Natural killer cell (primary cell): ENCODE measurements around the gene RAB44. TPM values are rescaled to one million over a fixed set of nuclear protein-coding genes. Genes with fewer than 3 reads are reported as not detected.

Source experiments
- ATAC-seq, 3 donors: fragments of 150-1000 bp in 2 of 3; fragments of 200-7000 bp in 1 of 3; cut with Tn5 transposase; 1 replicate in 1 of 3; 2 replicates in 2 of 3; pipeline ENCODE4 v1.10.0; 2021; ENCODE audit warnings: mild to moderate bottlenecking in 2 of 3, moderate library complexity in 2 of 3
- DNase-seq, 2 donors: peaks; one replicate each; pipeline versions ENCODE4 v3.0.0 to v3.0.0-alpha.2; 2013 to 2021; ENCODE audit warnings: mixed read lengths in 1 of 2
- H3K27ac ChIP-seq: one replicate; pipeline ENCODE4 v1.5.1; 2013; ENCODE audit warnings: mild to moderate bottlenecking, low read length
- H3K27me3 ChIP-seq: one replicate; pipeline ENCODE4 v1.6.1; 2013; ENCODE audit warnings: low read length; ENCODE audit not compliant: control insufficient read depth, insufficient read depth
- H3K36me3 ChIP-seq: one replicate; pipeline ENCODE4 v1.6.1; 2013; ENCODE audit warnings: low read length; ENCODE audit not compliant: control insufficient read depth, insufficient read depth
- H3K4me1 ChIP-seq: one replicate; pipeline ENCODE4 v1.6.1; 2013; ENCODE audit warnings: low read length; ENCODE audit not compliant: control insufficient read depth, insufficient read depth
- H3K4me3 ChIP-seq: one replicate; pipeline ENCODE4 v1.5.1; 2013; ENCODE audit warnings: low read length
- H3K9me3 ChIP-seq: one replicate; pipeline ENCODE4 v1.6.1; 2013; ENCODE audit warnings: low read length; ENCODE audit not compliant: control insufficient read depth, insufficient read depth
- H3K27ac Mint-ChIP-seq, 2 donors: one replicate each; pipeline ENCODE4 v1.8.0; 2022; ENCODE audit warnings: mild to moderate bottlenecking in 2 of 2, mixed read lengths in 2 of 2, moderate library complexity in 1 of 2
- H3K27me3 Mint-ChIP-seq, 2 donors: one replicate each; pipeline ENCODE4 v1.8.0; 2022; ENCODE audit warnings: low read depth in 2 of 2, mixed read lengths in 2 of 2
- H3K36me3 Mint-ChIP-seq: one replicate; pipeline ENCODE4 v1.8.0; 2022; ENCODE audit warnings: mixed read lengths
- H3K4me1 Mint-ChIP-seq, 2 donors: one replicate each; pipeline ENCODE4 v1.8.0; 2022; ENCODE audit warnings: mixed read lengths in 2 of 2
- H3K4me3 Mint-ChIP-seq: one replicate; pipeline ENCODE4 v1.8.0; 2022; ENCODE audit warnings: mild to moderate bottlenecking, moderate library complexity, mixed read lengths
- H3K9me3 Mint-ChIP-seq, 2 donors: one replicate each; pipeline ENCODE4 v1.8.0; 2022; ENCODE audit warnings: mixed read lengths in 2 of 2
- WGBS: methylation state at CpG from one replicate; pipeline ENCODE4 v1.1.7; 2013; ENCODE audit warnings: missing lambda C conversion rate; ENCODE audit not compliant: insufficient coverage; 5-methylcytosine and 5-hydroxymethylcytosine counted together
- intact Hi-C: fragments of 100-400 bp; cut with micrococcal nuclease; formaldehyde crosslinking; loops from one replicate; pipeline ENCODE4 v1.14.2; 2022
- total RNA-seq, 4 donors: library from RNA; stranded (reverse); fragments of 120-200 nt in 1 of 4; gene quantifications; one replicate each; pipeline versions ENCODE4 v1.2.3 to v1.2.4, GENCODE V29; 2013 to 2022
- TF ChIP-seq, protein P1 (sequence below): fragments of 200-600 bp; IDR thresholded peaks from one replicate; pipeline ENCODE4 v1.8.0; 2022; ENCODE audit warnings: antibody characterized with exemption

The RAB44 gene
- total RNA-seq, 3 donors from 2014 or later (not counting 1 experiment from before 2014, with no cell fraction given), result 0.09 to 12.9 (median 0.70) TPM

DNA sequence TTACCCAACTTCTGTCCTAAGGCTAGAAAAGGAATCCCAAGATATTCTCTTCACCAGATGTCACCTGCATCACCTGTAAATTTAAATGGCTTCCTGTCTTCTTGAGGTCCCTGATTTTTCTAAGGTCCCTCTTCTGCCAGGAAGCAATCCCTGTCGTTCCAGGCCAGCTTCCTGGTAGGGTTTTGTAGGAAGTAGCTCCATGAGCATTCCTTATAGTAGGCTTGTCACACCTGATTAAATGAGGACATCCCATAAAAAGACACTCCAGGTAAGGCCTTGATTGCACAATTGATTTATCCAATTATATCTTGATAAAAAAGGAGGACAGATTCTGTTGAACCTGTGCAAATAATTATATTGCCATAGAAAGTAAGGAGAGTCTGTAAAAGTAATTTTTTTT, 8.7 kb downstream of the RAB44 start:
- TF ChIP-seq, protein P1, sequence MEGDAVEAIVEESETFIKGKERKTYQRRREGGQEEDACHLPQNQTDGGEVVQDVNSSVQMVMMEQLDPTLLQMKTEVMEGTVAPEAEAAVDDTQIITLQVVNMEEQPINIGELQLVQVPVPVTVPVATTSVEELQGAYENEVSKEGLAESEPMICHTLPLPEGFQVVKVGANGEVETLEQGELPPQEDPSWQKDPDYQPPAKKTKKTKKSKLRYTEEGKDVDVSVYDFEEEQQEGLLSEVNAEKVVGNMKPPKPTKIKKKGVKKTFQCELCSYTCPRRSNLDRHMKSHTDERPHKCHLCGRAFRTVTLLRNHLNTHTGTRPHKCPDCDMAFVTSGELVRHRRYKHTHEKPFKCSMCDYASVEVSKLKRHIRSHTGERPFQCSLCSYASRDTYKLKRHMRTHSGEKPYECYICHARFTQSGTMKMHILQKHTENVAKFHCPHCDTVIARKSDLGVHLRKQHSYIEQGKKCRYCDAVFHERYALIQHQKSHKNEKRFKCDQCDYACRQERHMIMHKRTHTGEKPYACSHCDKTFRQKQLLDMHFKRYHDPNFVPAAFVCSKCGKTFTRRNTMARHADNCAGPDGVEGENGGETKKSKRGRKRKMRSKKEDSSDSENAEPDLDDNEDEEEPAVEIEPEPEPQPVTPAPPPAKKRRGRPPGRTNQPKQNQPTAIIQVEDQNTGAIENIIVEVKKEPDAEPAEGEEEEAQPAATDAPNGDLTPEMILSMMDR, result no peak
- intact Hi-C loops, result no loop called here
- no peak for ATAC-seq
- no peak for DNase-seq
- no peak overlapping the region for H3K4me3 Mint-ChIP-seq
- Histone ChIP-seq H3K9me3 (no peaks in the 10 kb centered on the region), H3K4me3 (no peak overlapping the region), H3K4me1 (peaks cover 4% of the 10 kb centered on the region), H3K27me3 (no peaks in the 10 kb centered on the region), H3K27ac (no peak overlapping the region), H3K36me3 (no peaks in the 10 kb centered on the region)
- H3K27me3 Mint-ChIP-seq, result peaks cover 0 to 5% of the 10 kb centered on the region in 2 donors
- 75% methylated on average over 1 of the region's 1 CpG for WGBS
- no peaks in the 10 kb centered on the region for H3K36me3 Mint-ChIP-seq
- no peaks in the 10 kb centered on the region for H3K9me3 Mint-ChIP-seq
- no peak overlapping the region for H3K27ac Mint-ChIP-seq
- peaks cover 0 to 3% of the 10 kb centered on the region in 2 donors for H3K4me1 Mint-ChIP-seq

DNA sequence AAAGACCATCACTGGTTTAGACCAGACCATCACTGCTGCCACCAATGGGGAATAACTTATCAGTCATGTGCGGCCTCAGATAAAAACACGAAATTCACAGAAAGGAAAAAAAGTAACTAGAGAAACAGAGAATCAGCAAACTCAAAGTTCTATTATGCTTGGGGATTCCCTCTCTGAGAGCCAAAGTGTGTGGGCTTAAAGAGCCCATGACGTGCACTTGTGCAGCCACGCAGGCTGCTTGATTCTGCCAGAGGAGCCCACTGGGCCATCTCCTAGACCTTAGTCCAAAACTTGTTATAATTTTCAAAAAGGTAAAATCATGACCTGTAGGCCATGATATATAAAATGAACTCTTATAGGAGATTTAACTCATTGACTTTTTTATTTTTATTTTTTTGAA, 15.2 kb downstream of the RAB44 start:
- H3K4me1 ChIP-seq, result no peaks in the 10 kb centered on the region
- WGBS, result 90% methylated on average over 4 of the region's 4 CpGs
- H3K27ac ChIP-seq, result no peak overlapping the region
- H3K27me3 ChIP-seq, result no peaks in the 10 kb centered on the region
- H3K4me1 Mint-ChIP-seq, result no peaks in the 10 kb centered on the region
- no peak overlapping the region for H3K4me3 ChIP-seq
- intact Hi-C loops, result no loop called here
- ATAC-seq (no peak), DNase-seq (no peak)
- no peaks in the 10 kb centered on the region for H3K9me3 ChIP-seq
- TF ChIP-seq, protein P1, result no peak
- H3K27me3 Mint-ChIP-seq, result peaks cover 0 to 2% of the 10 kb centered on the region in 2 donors
- no peaks in the 10 kb centered on the region for H3K36me3 Mint-ChIP-seq
- H3K27ac Mint-ChIP-seq, result no peak overlapping the region
- no peaks in the 10 kb centered on the region for H3K9me3 Mint-ChIP-seq
- H3K36me3 ChIP-seq, result no peaks in the 10 kb centered on the region
- no peak overlapping the region for H3K4me3 Mint-ChIP-seq

DNA sequence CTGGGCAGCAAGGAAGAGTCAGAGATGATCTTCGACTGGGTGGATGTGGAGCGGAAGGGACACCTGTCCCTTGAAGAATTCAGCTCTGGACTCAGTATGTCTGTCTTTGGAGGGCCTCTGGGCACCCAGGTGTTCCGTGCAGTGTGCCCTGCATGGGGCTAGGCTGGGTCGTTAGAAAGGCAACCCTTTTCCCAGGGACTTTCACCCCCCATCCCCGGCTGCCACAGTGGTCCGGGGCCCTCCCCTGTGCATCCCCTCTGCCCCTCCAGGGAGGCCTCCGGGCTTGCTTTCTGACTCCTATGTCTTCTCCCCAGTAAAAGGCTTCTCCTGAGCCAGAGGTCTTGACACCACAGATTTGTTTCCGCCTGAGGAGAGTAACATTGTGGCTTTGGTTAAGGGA, 16.2 kb downstream of the RAB44 start:
- H3K27me3 Mint-ChIP-seq, result peaks cover 0 to 2% of the 10 kb centered on the region in 2 donors

DNA sequence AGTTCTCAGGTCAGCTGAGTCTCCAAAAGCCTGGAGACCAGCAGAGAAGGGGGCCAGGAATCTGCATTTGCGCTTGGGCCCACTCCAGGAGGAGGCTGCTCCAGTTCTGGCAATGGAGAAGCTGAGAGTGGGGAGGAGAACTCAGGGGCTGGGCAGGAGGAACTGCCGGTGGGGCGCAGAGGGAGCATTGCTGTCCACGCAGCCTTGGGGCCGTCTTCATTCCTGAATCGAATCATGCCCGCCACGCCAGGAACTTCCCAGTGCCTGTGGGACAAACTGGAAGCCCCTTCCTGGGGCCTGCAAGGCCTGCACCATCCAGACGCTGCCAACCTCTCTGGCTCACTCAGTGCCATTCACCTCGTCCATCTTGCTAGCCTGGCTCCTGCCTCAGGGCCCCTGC, 16.9 kb downstream of the RAB44 start:
- Mint-ChIP-seq H3K27me3 (peaks cover 0 to 2% of the 10 kb centered on the region in 2 donors), H3K4me3 (no peak overlapping the region), H3K4me1 (no peaks in the 10 kb centered on the region), H3K9me3 (no peaks in the 10 kb centered on the region), H3K36me3 (no peaks in the 10 kb centered on the region), H3K27ac (no peak overlapping the region)
- no peaks in the 10 kb centered on the region for H3K9me3 ChIP-seq
- intact Hi-C loops, result no loop called here
- no peaks in the 10 kb centered on the region for H3K36me3 ChIP-seq
- DNase-seq (no peak), ATAC-seq (no peak)
- WGBS, result 89% methylated on average over 10 of the region's 10 CpGs
- H3K4me1 ChIP-seq, result no peaks in the 10 kb centered on the region
- no peak overlapping the region for H3K27ac ChIP-seq
- H3K4me3 ChIP-seq, result no peak overlapping the region
- TF ChIP-seq, protein P1, result no peak
- no peaks in the 10 kb centered on the region for H3K27me3 ChIP-seq

More for the DNA sequence above, 16.2 kb downstream of the RAB44 start:
- Mint-ChIP-seq H3K9me3 (no peaks in the 10 kb centered on the region), H3K27ac (no peak overlapping the region), H3K4me3 (no peak overlapping the region), H3K36me3 (no peaks in the 10 kb centered on the region), H3K4me1 (no peaks in the 10 kb centered on the region)
- no peaks in the 10 kb centered on the region for H3K36me3 ChIP-seq
- DNase-seq (no peak), ATAC-seq (no peak)
- 81% methylated on average over 8 of the region's 8 CpGs for WGBS
- no peaks in the 10 kb centered on the region for H3K4me1 ChIP-seq
- H3K4me3 ChIP-seq, result no peak overlapping the region
- TF ChIP-seq, protein P1, result no peak
- intact Hi-C loops, result no loop called here
- H3K27me3 ChIP-seq, result no peaks in the 10 kb centered on the region
- H3K27ac ChIP-seq, result no peak overlapping the region
- no peaks in the 10 kb centered on the region for H3K9me3 ChIP-seq
